ENCODE data around the gene SLC38A3.
"Not testable (repeated sequence)": the region's sequence is repeated elsewhere in the genome, so short reads cannot be mapped to it uniquely, and the experiment has no call there.

Gene SLC38A3

DNA sequence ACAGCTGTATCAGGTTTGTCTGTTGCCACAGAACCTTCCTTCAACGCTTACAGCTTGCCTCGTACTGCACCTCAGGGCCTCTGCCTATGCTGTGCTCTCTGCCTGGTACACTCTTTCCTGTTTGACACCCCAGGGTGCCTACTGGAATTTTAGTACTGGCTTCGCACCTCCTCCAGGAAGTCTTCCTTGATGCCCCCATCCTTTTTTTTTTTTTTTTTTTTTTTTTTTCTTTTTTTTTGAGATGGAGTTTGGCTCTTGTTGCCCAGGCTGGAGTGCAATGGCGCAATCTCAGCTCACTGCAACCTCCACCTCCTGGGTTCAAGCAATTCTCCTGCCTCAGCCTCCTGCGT lies 6.3 kb downstream of the SLC38A3 start:
- not testable (repeated sequence) for DNase-seq (ENCODE audit: low spot score)

DNA sequence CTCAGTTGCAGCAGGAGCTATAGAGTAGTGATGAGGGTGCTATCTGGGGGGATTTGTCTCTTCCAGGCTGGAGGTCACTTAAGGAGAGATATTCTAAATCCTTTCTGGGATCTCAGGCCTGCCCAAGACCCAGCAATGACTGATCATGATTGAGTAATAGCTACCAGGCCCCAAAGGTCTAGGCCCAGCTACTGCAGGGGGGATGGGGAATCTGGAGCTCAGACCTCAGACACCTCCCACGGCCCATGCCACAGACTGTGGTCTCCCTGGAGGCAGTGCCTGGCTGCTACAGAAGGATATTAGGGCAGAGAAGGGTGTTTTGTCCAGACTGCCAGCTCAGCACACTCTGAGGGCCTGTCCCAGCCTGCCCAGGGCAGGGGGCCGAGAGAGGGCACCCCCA lies 6.9 kb downstream of the SLC38A3 start:
- no peak for DNase-seq (ENCODE audit: low spot score)

GRCh38 chr3:50212502-50212901 lies 7.4 kb downstream of the SLC38A3 start:
- no peak for DNase-seq (ENCODE audit: low spot score)

DNA sequence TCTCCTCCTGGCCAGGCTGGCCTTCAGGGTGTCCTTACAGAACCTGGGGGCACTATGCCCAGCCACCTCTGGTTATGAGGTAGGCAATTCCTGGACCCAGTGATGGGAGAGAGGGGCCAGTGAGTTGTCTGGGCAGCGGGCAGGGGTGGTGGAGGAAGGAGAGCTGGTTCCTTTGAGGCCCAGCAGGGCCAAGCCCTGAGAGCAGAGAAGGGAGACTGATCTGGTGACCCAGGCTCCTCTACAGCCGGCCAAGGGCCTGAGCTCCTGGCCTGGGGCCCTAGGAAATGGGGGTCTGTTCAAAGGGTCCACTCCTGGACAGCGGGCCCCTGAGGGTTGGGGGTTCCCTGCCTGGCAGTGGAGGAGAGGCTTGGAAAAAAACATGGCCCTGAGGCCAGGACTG lies 7.9 kb downstream of the SLC38A3 start:
- DNase-seq (ENCODE audit: low spot score), result no peak

DNA sequence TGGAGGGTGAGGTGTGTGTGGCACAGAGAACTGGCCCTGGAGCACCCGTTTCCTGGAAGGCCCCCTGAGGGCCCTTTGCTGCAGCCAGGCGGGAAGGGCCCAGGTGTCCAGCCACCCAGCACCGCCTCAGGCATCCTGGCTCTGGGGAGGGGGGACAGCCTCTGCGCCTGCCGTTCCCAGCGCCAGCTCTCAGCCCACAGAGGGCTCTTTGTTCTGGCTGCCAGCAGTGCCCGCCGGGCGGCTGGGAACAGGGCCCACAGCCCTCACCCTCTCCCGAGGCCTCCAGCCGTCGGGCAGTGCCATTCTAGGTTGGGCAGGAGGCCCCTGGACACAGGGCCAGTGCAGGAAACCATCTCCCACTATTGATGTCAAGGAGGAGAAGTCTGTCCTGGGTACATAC lies 8.3 kb downstream of the SLC38A3 start:
- no peak for DNase-seq (ENCODE audit: low spot score)

DNA sequence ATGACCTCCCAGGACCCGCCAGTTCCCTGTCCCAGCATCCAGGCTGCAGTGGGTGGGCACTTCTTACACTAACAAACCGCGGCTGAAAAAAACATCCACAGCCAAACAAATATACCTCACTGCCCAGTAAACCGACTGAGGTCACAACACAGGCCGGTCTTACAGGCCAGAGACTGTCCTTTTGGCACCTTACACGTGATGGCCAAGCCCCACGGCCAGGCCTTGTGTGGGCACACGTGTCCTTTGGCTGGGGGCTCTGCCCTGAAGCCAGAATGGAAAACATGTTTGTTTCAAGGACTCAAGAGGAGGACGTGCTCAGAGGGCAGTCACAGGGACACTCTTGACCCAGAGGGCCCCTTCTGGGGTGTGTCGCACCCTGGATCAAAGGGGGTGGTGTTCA lies 9.8 kb downstream of the SLC38A3 start:
- no peak for DNase-seq (ENCODE audit: low spot score)

GRCh38 chr3:50215529-50215928 lies 10.5 kb downstream of the SLC38A3 start:
- no peak for DNase-seq (ENCODE audit: low spot score)

DNA sequence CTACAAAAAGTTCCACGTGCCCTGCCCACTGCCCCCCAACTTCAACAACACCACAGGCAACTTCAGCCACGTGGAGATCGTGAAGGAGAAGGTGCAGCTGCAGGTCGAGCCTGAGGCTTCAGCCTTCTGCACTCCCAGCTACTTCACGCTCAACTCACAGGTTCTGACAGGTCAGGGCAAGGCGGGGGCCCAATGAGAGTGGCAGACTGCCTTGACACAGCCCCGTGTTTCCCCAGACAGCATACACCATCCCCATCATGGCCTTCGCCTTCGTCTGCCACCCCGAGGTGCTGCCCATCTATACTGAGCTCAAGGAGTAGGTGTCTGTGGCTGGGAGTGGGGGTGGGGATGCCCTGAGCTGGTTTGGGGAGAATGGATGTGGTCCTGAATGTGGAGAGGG lies 12.6 kb downstream of the SLC38A3 start:
- no peak for DNase-seq (ENCODE audit: low spot score)

DNA sequence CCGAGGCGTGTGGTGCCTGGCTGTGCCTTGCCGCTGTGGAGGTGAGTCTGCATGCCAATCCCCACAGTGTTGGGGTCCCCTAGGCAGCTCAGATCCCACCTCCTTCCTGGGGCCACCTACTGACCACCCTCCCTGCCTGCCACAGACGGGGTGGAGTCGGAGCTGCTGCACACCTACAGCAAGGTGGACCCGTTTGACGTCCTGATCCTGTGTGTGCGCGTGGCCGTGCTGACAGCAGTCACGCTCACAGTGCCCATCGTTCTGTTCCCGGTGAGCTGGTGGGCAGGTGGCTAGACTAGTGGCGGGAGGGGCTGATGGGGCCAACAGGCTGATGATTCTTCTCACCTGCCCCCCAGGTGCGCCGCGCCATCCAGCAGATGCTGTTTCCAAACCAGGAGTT lies 13.4 kb downstream of the SLC38A3 start:
- no peak for DNase-seq (ENCODE audit: low spot score)

DNA sequence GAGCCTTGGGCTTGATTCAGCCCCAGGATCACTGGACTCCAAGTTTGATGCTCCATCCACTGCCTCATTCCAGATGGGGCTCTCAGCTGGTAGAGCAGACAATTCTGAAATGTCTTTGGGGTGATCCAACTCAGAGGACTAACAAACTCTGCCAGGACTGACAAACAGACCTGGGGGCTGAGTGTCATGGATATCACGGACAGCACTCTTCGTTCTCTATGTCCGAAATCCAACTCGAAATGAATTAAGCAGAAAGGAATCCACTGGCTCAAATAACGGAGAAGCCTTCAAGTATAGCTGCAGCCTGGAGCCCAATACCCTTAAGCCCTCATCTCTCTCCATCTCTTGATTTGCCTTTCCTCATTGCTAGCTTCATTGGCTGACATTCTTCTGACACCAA lies 14.2 kb downstream of the SLC38A3 start:
- DNase-seq (ENCODE audit: low spot score), result no peak

DNA sequence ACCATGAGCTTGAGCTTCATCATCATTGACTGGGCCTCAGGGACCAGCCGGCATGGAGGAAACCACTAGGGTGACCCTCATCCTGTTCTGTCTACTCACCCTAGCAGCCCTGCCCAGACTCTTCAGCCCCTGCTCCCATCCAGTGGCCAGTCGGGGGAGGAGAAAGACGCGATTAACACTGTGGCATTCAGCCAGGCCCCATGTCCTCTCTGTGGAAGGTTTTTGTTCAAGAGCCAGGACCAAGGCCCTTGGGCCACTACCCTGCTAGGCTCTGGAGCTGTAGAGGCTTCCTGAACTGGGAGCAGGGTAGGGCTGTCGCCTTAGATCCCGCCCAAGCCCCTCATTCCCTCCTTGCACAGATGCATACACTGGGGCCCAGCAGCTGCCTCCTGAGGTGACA lies 15.0 kb downstream of the SLC38A3 start:
- no peak for DNase-seq (ENCODE audit: low spot score)

- no peak for DNase-seq (ENCODE audit: low spot score)
Measured at GRCh38 chr3:50221051-50221410, 16.0 kb downstream of the SLC38A3 start.

GRCh38 chr3:50221411-50222168 lies 16.5 kb downstream of the SLC38A3 start:
- DNase-seq (ENCODE audit: low spot score), result no peak

DNA sequence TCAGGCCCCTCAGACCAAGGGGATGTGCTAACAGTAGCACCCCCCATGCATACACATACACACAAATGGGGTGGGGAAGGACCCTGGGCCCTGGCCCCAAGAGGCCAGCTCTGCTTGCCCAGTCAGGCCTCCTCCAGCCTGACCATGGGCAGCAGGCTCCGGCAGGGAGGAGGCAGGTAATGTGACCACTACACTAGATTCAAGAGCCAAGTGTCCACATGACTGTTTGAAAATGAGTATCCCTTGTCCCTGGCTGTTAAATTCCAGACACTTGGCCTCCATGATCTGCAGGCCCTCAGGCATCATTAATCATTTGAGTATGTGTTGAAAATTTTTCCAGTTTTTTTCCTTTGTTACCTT lies 17.1 kb downstream of the SLC38A3 start:
- DNase-seq (ENCODE audit: low spot score), result no peak

- DNase-seq (ENCODE audit: low spot score), result no peak
Measured at GRCh38 chr3:50224639-50225038, 19.6 kb downstream of the SLC38A3 start.

GRCh38 chr3:50226888-50227389 lies 21.9 kb downstream of the SLC38A3 start:
- DNase-seq (ENCODE audit: low spot score), result no peak

GRCh38 chr3:50227390-50228183 lies 22.5 kb downstream of the SLC38A3 start:
- DNase-seq (ENCODE audit: low spot score), result peak; percentile 94

DNA sequence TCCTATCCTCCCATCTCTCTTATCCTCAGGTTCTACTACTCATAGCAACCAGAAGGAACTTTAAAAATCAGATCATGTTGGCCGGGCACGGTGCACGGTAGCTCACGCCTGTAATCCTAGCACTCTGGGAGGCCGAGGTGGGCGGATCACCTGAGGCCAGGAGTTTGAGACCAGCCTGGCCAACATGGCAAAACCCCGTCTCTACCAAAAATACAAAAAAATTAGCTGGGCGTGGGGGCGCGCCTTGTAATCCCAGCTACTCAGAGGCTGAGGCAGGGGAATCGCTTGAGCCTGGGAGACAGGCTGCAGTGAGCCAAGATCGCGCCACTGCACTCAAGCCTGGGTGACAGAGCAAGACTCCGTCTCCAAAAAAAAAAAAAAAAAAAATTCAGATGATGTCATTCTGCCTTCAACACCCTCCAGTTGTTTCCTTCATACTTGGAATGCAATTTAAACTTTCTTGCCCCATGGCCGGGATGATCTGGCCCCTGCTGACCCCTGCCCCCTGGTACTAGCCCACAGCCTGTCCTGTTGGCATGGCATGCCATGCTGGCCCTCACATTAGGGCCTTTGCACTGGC lies 23.2 kb downstream of the SLC38A3 start:
- not testable (repeated sequence) for DNase-seq (ENCODE audit: low spot score)

- DNase-seq (ENCODE audit: low spot score), result no peak
Measured at GRCh38 chr3:50229490-50229889, 24.4 kb downstream of the SLC38A3 start.

- DNase-seq (ENCODE audit: low spot score), result no peak
Measured at GRCh38 chr3:50230104-50230793, 25.2 kb downstream of the SLC38A3 start.

GRCh38 chr3:50230794-50231125 lies 25.7 kb downstream of the SLC38A3 start:
- DNase-seq (ENCODE audit: low spot score), result no peak

DNA sequence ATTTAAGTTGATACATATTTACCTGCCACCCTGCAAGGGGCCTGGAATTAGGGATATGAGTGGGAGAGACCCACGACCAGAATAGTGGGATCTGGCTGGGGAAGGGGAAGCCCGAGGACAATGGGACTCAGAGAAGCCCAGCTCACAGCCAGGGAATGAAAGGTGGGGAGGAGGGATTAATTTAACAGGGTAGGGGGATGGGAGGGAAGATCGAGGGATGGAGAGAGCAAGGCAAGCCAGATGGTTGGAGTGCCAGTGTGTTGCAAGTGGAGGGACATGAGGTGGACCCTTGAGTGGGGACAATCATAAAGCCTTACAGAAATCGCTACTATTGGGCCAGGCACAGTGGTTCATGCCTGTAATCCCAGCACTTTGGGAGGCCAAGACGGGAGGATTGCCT lies 26.5 kb downstream of the SLC38A3 start:
- no peak for DNase-seq (ENCODE audit: low spot score)

DNA sequence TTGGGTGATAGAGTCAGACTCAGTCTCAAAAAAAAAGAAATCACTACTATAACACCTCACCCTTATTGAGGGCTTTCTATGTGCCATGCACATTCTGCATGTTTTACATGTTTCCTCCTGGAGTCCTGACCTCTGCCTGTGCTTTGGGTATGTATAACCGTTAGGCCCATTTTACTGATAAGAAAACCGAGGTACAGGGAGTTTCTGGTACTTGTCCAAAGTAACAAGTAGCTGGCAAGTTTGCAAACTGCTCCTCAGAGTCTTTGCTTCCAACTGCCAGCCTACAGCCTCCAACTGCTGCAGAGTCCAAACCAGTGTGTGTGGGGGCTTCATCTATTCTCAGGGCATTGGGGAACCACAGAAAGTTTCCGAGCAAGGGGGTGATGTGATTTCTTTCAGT lies 27.2 kb downstream of the SLC38A3 start:
- DNase-seq (ENCODE audit: low spot score), result no peak
